Medulla oblongata (tissue), 1 donor: ENCODE data around the gene ZNF827.

ENCODE experiments used
- DNase-seq: peaks from one replicate; pipeline ENCODE4 v3.0.0-alpha.2; 2015; ENCODE audit errors: extremely low spot score

The ZNF827 gene

DNA sequence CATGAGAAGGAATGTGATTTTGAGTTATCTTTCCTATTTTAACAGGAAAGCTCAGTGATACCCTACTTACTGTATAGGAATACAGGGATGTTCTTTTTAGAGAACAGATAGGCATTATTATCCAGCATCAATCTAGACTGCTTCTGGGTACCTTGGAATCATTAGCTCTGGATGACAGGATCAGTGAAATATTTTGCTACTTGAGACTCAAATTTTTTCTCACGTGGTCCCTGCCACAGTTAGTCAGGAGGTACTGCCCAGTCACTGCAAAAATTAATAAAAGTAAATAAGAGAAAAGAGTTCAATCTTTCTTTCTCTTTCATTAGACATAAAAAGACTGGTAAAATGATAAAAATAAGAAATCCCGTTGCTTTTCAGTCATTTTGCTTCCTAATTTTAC lies 5.5 kb downstream of the ZNF827 start:
- no peak for DNase-seq

DNA sequence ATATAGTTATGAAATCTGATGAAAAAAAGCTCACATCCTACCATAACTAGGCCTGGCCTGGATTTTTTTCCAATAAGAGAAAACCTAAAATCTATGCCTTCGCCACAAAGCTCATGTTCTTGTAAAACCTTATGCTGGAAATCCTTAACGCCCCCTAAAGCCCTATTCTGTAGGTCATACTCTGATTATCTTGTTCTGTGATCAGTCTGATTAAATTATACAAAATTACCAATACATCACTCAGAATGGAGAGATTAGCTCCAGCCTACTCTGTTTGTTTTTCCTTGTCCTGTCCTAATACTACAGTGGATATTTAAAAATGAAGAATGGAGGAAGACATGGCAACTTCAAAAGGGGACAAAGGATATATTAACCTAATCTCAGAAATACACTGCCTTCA lies 7.2 kb downstream of the ZNF827 start:
- no peak for DNase-seq

DNA sequence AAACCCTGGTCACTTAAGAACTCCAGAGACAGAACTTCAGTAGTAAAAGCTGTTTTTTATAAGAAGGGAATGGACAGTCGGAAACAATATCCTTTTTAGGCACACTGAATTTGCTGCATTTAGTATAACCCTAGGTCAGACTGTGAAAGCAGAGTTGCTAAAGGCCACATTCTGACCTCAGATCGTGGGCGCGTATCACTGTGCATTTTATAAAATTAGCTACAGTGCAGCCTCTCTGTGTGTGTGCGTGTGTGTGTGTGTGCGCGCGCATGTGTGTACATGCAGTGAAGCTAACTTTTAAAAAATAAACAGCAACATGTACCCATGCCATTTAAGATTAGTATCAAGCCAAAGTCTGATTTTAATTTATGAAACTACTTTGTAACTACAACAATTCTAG lies 8.0 kb downstream of the ZNF827 start:
- no peak for DNase-seq

GRCh38 chr4:145929415-145930178 lies 9.0 kb downstream of the ZNF827 start:
- no peak for DNase-seq

DNA sequence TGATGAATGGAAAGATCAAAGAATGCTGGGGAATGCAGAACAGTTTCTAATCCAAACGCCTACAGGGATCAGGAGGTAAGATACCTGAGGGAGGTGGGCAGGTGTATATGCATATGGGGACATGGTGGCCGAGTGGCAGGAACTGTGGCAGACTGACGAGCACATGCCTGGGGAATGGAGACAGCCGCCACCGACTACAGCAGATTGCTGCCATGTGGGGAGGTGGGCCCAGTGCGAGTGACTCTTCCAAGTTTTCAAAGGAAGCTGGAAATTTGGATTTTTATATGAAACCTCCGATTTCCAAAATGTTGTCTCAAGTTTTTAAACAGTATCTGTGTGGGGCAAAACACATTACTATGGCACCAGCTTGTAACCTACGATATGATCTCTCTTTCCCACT lies 9.9 kb downstream of the ZNF827 start:
- DNase-seq: no peak

DNA sequence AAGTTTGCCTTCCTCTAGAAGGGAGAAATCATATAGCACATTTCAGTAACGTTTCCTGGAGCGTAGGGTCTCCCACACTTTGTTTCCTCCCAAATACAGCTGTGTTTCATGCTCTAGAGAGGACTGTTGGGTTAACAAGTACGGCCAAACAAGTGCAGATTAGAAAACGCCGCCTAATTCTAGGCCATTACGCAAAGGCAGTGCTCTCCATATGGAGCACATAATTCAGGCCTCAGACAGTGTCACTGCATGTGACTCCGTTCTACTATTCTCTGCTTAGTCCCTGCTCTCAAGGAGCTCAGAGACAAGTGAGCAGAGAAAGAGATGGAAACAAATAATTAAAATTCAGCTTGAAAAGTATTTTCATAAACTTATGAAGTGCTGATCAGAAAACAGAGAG lies 11.6 kb downstream of the ZNF827 start:
- DNase-seq: no peak

DNA sequence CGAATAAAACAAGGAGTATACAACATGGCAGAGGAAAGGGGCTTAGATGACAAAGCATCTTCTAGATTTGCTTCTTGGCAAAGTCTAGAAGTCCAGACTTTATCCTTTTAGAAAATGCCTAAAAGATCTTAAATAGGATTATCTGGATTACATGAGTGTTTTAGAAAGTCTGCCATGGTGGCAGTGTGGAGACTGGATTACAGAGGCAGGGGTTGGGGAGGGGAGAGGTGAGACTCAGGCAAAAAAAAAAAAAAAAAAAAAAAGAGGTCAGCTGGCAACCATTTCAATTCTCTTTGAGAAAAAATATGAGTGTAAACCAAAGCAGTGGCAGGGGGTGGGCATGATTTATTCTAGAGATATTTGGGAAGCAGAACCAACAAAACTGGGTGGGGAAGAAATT lies 17.4 kb downstream of the ZNF827 start:
- DNase-seq: no peak

DNA sequence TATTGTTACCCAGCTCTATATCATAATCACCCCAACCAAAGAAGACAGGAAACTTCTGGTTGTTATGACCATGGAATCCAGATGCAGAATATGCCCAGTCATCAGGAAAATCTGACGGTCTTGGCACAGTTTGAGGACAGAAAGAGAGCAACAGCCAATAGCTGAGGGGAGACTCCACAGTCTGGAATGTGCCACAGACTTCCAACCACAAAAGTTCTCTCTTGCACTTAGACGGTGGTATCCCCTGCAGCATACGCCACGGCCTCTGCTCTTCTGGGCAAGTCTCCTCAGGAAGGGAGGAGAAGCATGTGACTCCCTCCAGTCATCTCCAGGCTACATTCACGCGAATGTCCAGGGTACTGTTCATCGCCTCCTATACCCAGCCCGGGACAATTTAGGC lies 18.4 kb downstream of the ZNF827 start:
- peak; percentile 15 for DNase-seq

GRCh38 chr4:145912376-145912775 lies 26.2 kb downstream of the ZNF827 start:
- no peak for DNase-seq

- DNase-seq: no peak
These were observed 28.9 kb downstream of the ZNF827 start for GRCh38 chr4:145909773-145910172.

DNA sequence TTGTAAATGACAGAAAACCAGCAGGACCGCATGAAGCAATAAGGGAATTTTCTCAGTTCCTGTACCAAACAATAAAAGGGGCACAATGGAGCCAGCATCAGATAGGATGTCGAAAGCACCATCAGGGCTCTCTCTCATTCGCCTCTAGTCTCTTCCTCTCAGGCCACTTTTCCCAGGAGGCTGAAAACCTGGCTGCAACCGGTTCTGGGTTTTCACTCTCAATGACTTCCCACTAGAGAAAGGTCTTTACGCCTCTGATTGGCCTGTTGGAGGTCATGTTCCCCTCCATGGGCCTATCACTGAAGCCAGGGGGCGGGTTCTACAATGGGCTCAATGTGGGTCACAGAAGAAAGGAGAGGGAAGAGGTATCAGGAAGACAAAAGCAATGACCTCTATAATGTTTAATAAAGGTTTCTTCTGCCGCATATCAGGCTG lies 29.3 kb downstream of the ZNF827 start:
- DNase-seq: no peak

DNA sequence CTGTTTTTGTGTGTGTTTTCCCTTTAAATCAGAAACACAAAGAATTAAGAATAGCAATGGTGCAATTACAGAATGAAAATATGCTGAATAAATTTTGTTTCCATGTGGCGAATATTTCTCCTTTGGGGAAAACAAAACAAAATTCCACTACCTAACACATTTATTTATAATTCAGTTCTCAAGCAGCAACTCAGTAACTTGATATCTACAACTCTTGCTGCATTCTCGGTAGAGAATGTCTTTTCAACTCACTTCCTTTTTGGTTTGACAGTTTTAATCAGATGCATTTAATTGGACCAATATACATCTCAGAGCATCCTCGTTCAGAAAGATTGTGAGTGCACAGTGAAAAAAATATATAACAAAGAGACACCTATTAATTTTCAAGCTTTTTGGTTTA lies 30.8 kb downstream of the ZNF827 start:
- no peak for DNase-seq

DNA sequence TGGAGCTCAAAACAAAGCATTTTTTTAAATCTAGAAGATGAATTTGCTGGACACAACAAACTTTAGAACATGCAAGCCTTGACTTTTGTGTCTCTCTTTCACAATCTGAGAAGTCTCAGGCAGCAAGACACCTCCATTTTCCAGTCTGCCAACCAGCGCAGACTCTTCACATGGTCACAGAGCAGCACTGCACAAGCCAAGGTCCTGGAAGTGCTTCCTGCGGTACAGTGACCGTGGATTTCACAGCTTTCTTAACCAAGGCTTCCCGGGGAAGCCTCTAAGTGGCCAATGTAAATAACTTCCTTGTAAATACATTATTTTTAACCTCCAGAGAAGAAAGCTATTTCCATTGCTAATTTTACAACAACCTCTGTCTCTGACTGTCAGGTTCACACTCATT lies 31.2 kb downstream of the ZNF827 start:
- no peak for DNase-seq

GRCh38 chr4:145904413-145905177 lies 34.0 kb downstream of the ZNF827 start:
- DNase-seq: no peak

DNA sequence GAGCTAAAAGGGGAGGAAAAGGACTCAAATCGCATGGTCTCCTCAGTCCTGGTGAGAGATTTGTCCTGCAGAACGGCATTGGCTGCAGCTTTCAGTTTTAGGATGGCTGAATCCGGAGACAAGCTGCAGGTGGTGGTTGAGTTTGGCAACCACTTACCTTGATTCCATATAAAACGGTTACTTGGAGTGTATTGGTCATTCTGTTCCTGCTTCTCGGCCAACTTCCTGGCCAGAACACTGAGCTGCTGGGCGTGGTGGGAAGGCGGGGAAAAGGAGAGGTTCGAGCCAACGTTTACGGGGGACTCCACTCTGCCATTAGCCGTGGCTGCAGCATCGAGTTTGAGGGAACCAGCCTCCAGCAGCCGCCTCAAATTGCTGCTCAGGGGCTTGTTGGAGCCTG lies 36.1 kb downstream of the ZNF827 start:
- no peak for DNase-seq

- DNase-seq: no peak
These were observed 38.6 kb downstream of the ZNF827 start for GRCh38 chr4:145899886-145900460.

DNA sequence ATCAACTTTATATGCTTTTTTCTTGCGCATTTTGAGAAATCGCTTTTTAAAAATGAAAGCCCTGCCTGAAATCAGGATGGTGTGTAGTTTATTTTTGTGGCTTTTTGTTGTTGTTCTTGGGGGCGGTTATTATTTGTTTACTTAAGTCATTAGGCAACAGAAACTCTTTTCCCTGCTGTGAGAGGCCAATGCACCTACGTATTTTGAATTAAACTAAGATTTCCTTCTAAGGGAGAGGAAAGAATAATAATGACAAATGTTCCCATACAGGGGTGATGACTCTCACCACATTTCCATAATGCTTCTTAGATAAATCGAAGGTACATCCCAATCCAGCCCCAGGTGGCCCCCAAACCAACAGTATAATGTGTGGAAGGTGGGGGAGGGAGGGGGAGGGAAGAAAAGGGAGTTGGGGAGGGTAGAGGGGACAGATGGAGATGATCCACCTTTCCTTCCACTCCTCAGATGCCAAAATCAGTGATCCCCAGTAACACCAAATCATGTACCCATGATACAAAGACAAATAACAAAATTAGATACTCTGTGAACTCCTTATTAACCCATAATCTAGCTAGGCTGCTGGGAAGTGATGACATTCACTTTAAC lies 39.6 kb downstream of the ZNF827 start:
- no peak for DNase-seq

- DNase-seq: no peak
These were observed 40.2 kb downstream of the ZNF827 start for GRCh38 chr4:145898466-145898865.

GRCh38 chr4:145895056-145895455 lies 43.6 kb downstream of the ZNF827 start:
- no peak for DNase-seq

DNA sequence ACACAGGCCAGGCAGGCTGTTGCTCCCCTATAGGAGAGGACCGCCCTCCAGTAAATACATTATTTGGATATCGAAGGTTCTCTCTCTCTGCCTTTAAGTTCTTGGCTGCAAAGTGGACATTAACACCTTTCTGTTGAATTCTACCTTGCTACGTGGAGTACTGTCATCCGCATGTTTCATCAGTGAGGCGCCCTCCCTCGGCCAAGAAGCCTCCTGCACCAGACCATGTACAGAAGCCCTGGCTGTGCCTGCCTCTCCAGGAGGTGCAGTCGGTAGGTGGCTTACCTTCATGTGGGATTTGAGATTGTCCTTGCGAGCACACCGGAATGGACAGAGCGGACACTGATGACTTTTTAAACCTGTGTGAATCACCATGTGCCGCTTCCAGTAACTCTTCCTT lies 46.7 kb downstream of the ZNF827 start:
- DNase-seq: no peak

- no peak for DNase-seq
These were observed 47.9 kb downstream of the ZNF827 start for GRCh38 chr4:145890689-145891088.

- no peak for DNase-seq
These were observed 50.2 kb downstream of the ZNF827 start for GRCh38 chr4:145888393-145888792.
